Fibroblast of peridontal ligament (primary cell): Measurements from ENCODE around the gene BEND3.
"Not testable (repeated sequence)": the region's sequence is repeated elsewhere in the genome, so short reads cannot be mapped to it uniquely, and the experiment has no call there.

ENCODE experiments used
- DNase-seq: peaks from one replicate; pipeline ENCODE4 v3.0.0-alpha.2; 2010; ENCODE audit errors: extremely low read depth

The BEND3 gene

DNA sequence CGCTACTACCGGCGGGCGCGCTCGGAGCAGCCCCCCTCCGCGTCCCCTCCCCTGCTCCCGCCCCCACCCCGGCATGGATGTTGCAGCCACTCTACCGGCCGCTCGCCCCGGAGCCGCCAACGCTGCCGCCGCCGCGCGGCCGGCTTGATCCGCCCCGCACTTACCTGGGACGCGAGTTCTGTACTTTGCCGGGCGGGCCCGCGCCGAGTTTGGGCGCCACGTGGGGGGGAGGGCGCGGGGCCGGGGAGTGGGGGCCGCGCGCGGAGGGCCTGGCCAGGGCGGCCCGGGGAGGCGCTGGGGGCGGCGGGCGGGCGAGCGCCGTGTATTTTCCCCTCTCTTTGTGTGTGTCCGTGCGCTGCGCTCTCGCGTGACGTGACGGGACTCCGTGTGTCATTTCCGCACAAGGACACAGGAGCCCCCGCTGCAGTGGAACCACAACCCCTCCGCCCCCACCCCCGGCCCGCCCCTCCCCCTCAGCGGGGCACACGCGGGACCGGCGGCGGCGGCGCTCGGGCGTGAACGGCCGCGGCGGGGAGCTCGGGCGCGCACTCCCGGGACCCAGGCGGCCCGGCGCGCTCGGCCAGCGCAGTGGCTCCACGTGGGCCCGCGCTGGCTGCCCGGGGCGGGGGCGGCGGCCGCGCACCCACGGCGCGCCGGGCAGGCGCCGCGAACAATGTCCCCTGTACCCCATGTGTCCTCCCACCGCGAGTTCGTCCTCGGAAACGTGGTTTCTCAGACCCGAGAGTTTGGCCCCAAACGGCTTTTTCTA is at the start of gene BEND3:
Gene BEND3 (minus strand): TSS at position 590 of the 769 bp plus-strand sequence. CDS start 16,230 bp downstream, outside the sequence.
- DNase-seq = no peak

DNA sequence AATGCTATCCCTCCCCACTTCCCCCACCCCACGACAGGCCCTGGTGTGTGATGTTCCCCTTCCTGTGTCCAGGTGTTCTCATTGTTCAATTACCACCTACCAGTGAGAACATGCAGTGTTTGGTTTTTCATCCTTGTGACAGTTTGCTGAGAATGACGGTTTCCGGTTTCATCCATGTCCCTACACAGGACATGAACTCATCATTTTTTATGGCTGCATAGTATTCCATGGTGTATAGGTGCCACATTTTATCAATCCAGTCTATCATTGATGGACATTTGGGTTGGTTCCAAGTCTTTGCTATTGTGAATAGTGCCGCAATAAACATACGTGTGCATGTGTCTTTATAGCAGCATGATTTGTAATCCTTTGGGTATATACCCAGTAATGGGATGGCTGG is 49.0 kb upstream of the BEND3 start:
- DNase-seq = not testable (repeated sequence)

DNA sequence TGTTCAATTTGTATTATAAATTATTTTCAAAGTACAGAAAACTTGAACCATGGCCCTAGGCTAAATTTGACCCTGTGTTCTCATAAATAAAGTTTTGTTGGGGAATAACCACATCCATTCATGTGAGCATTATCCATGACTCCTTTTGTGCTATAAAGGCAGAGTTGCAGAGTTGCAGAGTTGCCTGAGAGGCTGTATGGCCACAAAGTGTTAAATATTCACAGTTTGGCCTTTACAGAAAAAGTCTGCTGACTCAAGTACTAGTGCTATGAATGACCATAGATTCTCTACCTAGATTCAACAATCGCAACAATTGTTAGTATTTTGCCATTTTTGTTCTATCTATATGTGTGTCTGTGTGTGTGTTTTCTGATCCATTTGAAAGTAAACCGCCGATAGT is 46.2 kb upstream of the BEND3 start:
- no peak for DNase-seq

DNA sequence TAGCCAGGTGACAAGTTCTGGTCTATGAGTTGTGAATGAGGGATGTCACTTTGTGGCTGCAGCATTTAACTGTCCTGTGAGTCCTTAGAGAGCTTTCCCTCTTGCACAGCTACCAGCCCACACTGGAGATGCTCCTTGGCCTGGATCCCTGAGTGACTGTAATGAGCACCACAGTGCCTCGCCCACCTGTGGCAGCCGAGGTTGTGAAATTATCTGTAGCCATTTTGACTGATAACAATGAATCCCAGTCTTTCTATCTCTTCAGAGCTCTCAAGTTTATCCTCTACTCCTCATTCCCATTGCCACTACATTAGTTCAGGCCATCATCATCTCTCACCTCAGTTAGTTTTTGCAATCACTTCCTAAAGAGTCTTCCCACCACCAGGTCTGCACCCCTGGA is 41.3 kb upstream of the BEND3 start:
- DNase-seq = no peak

DNA sequence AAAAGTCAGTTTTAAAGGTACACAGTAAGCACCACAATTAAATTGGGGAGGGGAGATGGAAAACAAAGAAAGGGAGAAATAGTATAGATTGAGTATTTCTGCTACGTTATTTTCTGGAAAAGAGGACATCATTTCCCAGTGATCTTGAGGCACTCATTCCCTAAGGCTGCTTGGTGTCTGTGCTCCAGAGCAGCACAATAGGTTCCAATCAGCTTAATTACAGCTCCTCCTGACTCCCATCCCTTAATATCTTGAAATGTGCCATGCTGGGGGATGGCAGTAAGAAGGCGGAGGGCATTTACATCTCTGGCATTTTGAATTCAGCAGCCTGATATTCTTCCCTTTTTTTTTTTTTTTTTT is 39.5 kb upstream of the BEND3 start:
- no peak for DNase-seq

DNA sequence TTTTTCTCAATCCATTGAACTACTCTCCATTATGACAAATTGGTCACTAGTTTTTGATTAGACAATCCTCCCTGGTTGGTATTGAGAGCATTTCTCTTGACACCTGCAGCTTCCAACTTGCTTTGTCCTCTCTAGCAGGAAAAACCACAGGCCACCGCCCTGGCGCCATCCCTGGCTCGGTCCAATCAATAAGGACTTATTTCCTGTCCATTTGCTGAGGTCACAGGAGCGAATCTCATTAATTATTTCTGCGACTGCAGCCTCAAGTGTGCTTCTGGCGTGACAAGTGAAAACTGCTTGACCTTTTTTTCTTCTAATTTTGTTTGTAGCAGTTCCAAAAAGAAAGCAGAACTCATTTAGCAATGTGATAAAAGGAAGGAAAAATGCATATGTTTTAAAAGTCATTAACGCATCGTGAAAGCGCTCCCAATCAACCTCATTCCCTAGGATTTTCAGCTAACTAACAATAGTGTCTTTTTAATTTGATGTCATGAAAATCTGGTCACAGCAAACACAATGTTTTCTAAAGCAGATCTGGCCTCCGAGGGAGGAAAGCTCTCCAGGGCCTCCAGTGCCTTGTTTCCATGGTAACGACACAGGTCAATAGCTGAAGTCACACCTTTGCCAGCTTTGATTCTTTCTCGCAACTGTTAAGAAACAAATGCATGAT is 39.0 kb upstream of the BEND3 start:
- no peak for DNase-seq

DNA sequence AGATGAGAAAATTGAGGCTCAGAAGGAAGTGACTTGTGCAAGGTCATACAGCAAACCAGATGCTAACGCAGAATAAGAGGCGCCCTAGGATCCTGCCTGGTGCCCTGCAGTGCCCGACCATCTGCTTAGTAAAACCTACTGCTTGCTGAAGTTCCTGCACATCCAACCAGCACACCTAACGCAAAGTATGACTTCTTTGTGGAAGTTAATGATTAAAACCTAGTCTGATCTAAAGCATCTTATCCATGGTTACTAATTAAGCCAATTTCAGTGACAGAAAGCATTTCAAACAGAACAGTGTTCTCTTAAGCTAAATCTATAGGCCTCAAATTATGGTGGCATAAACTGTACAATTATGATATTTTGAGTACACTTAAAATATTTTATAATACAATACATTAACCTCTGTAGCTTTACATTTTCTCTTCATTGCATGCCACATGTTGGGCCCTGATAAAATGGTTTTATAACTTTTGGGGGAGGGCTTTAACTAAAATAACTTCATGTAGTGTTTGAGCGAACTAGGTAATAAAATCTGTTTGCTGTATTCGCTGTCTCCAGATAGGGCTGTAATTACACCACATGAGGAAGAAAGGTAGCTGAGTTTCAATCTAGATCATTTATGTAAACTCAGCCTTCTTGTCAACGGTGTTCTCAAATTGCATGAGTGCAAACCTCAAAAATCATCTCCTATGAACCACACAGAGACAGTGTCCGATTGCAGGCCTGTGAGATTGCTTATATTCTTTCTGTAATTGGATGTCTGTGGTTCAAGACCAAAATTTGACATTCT is 37.5 kb upstream of the BEND3 start:
- DNase-seq = peak; percentile 51

DNA sequence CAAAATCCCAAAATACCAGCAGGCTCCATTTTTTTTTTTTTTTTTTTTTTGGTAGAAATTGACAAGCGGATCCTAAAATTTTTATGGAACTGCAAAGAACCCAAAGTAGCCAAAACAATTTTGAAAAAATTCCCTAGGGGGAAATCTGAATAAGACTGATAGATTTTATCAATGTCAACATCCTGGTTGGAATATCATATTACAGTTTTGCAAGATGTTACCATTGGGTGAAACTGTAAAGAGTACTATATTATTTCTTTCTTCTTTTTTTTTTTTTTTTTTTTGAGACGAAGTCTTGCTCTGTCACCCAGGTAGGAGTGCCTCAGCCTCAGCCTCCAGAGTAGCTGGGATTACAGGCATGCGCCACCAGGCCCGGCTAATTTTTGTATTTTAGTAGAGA is 29.4 kb upstream of the BEND3 start:
- DNase-seq = no peak

DNA sequence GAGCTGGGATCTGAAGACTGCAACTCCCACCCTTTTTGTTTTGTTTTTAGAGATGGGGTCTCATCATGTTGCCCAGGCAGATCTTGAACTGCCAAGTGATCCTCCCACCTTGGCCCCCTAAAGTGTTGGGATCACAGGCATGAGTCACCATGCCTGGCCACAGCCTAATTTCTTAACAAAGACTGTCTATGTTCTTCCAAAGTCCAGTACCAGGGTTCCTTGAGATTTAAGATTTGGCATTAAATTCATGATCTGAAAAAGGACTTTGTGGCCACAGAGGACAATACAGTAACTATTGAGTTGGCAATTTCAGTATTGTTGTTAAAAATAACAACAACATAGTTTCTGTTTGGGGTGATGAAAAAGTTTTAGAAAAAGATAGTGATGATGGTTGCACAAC is 28.7 kb upstream of the BEND3 start:
- DNase-seq = no peak

DNA sequence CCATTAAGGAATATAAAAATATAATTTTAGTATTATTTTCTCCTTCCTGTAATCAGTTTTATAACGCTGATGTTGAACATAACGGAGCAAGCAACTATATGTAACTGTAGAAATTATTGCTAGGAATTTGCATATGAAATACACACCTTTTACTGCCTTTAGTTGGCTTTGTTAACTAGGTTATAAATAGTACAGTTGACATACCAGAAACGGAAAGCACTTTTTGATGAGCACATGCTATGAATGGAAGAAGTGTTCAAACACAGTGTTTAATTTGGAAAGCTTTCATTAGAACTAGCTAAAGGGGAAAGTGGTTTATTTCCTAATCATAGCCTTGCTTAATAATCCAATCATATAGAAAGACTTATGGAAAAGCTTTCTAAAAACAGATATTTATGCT is 25.3 kb upstream of the BEND3 start:
- DNase-seq = no peak

DNA sequence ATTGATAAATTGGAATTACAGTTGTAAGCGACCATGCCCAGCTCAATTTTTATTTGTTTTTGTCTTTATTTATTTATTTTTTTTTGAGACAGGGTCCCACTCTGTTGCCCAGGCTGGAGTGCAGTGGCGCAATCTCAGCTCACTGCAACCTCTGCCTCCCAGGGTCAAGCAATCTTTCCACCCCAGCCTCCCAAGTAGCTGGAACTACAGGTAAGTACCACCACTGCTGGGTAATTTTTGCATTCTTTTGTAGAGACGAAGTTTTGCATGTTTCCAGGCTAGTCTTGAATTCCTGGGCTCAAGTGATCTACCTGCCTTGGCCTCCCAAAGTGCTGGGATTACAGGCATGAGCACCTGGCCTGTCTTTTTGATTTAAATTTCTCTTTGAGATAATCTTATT is 21.0 kb upstream of the BEND3 start:
- not testable (repeated sequence) for DNase-seq

DNA sequence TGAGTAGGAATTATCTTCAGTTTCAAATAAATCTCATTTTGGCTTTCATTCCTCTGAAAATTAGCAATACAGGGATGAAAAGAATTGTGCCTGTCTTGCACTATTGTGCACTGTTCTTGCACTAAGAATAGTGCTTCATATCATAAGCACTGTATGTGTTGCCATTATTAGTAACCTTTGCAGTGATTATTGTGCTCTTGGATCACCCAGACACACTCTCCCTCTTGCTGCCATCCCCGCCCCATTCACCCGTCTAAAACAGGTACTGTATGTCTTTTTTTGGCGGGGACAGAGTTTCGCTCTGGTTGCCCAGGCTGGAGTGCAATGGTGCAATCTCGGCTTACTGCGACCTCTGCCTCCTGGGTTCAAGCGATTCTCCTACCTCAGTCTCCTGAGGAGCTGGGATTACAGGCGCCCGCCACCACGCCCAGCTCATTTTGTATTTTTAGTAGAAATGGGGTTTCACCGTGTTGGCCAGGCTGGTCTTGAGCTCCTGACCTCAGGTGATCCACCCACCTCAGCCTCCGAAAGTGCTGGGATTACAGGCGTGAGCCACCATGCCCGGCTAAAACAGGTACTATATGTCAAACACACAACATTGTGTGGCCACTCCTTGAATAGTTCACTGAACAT is 19.8 kb upstream of the BEND3 start:
- DNase-seq = not testable (repeated sequence)

DNA sequence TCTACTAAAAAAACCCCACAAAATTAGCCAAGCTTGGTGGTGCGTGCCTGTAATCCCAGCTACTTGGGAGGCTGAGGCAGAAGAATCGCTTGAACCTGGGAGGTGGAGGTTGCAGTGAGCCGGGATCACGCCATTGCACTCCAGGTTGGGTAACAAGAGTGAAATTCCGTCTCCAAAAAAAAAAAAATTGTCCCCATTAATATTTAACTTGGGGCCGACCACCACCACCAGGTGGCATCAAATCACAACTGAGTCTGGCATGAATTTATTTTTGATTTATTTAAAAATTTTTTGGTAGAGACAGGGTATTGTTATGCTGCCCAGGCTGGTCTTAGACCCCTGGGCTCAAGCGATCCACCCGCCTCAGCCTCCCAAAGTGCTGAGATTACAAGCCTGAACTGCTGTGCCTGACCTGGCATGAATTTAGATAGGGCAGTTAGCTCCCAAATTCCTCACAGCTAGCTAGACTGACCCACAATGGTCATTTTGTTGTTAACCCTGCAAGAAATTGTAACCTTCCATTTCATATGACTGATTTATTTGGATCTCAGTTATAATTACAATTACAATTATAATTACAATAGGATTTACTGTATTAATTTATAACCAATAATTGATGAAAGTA is 17.1 kb upstream of the BEND3 start:
- peak; percentile 55 for DNase-seq

DNA sequence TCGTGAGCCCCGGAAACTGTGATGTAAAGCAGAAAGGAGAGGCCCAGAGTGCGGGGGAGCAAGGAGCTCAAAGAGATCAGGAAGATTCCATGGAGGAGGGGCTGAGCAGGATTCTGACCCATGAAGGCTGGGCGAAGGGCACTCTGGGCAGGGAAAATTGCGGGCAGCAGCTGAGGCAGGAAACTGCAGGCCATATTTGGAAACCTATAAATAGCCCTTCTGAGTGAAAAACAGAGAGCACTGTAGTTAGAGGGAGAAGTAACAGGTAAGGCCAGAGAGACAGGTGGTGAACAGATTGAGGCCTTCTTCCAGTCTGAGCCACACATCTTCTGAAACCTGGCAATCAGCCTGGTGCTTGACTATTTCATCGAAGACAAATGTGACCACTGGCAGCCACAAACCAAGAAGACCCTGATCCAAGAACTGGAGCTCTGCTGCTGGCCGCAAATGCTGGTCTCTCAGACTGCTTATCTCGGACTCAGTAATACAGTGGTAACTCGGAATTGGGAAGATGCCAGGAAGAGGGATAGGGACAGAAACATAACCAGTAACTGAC is 14.1 kb upstream of the BEND3 start:
- no peak for DNase-seq

DNA sequence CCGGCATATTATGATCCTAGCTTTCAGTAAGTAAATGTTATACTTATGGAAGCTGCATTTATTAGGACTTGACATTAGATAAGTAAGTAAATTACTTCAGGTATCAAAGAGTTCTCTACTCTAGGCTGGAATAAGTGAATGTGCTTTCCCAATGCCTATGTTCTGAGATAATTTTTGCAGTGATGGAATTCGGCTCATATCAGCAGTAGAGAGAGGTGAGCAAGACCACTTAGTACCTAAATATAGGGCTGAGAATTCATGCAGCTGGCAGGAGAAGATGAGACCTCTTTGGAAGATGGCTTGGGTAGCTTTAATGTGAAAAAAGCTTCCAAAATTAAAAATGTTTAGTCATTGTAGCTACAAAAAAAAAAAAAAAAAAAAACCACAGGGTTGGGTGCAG is 13.3 kb upstream of the BEND3 start:
- DNase-seq = no peak

DNA sequence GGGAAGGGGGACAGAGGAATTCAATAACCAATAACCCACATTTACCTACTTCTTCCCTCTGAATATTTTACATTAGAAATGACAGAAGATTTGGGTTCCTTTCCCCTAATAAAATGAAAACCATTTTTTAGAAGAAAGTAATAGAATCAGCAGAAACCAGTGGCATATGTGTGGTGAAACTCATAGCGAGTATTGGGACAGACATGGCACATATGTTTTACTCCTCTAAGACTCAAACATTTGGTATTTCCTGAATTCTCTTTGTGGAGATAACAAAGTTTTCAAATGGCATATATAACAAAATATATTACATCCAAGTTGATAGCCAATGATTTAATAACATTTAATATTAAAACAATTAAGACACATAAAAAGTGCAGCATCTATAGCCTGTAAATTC is 12.9 kb upstream of the BEND3 start:
- DNase-seq = peak; percentile 35

DNA sequence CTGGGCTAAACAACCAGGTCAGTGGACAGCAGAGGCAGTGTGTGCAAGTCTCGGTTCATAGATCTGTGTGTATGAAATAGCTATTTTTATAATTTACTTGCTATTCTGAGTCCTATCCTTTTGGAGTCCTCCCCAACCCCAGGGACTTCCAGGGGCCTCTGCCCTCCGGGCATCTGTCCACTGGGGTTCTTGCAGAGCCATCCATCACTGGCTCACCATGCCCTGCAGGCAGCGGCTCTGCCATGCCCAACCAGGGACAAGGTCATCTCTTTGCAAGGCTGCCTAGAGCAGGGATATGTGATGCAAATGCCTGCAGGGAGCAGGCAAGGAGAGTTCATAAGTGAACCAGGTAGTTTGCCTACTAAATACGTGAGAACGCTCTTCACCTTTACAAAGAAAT is 10.5 kb upstream of the BEND3 start:
- no peak for DNase-seq

DNA sequence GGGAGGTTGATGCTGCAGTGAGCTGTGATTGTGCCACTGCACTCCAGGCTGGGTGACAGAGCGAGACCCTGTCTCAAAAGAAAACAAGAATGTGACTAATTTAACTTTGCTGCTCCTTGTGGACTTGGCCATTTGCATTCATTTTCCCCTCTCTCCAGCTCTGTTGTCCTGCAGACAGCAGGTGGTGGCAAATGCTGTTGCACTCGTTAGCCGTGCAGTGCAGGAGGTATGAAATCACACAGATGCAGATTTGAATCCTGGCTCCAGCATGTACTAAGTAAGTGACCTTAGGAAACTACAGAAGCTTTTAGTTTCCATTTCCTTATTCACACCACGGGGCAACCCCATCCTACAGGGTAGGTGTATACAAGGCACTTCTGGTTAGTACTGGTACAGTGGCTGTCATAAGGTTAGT is 9.6 kb upstream of the BEND3 start:
- DNase-seq = no peak

DNA sequence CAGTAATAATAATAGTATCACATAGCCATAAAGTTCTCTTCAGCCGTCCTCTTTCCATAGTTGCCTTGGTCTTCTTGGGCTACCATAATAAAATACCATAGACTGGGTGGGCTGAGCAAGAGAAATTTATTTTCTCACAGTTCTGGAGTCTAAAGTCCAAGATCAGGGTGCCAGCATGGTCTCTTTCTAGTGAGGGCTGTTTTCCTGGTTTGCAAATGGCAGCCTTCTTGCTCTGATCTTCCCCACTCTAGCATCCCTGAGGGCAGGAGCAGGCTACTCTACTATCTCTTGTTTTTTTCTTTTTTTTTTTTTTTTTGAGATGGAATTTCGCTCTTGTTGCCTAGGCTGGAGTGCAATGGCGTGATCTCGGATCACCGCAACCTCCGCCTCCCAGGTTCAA is 8.2 kb upstream of the BEND3 start:
- DNase-seq = no peak

DNA sequence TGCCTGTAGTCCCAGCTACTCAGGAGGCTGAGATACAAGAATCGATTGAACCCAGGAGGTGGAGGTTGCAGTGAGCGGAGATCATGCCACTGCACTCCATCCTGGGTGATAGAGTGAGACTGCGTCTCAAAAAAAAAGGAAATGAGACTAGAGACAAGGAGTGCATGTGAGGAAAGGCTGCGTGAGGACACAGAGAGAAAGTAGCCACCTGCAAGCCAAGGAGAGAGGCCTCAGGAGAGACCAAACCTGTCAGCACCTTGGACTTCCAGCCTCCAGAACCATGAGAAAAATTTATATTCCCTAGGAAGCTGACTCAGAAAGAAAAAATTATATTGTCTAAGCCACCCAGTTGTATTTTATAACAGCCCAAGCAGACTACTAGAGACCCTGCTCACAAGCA is 7.4 kb upstream of the BEND3 start:
- no peak for DNase-seq

DNA sequence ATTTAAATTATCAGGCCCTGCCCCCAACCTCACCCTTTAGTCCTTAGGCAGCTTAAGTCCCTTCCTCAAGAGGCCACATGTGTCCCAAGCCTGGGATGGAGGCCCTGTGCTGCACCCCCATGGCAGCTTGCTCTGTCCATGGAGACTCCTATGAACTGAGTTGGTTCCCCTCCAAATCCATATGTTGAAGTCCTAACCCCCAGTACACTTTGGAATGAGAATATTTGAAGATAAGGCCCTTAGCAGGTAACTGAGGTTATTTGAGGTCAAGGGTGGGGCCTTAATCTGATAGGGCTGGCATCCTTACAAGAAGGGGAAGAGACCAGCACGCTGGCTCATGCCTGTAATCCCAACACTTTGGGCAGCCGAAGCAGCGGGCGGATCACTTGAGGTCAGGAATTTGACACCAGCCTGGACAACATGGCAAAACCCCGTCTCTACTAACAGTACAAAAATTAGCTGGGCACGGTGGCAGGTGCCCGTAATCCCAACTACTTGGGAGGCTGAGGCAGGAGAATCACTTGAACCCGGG is 6.7 kb upstream of the BEND3 start:
- DNase-seq = no peak
